HepG2 (cell line): ENCODE measurements around the gene USP36. TPM values are rescaled to one million over a fixed set of nuclear protein-coding genes. Genes with fewer than 3 reads are reported as not detected.

ENCODE experiments used
- ASH2L ChIP-seq: fragments of 300-600, 200-600 bp; sonication (generic); IDR thresholded peaks from 2 replicates; pipeline ENCODE4 v1.7.0; 2017; ENCODE audit warnings: low read depth, mild to moderate bottlenecking, moderate library complexity, mixed read lengths, low read length; ENCODE audit not compliant: insufficient read length
- HDAC2 ChIP-seq: sonication (generic); formaldehyde crosslinking; IDR thresholded peaks from 2 replicates; pipeline ENCODE4 v1.4.0; 2020; ENCODE audit warnings: missing genetic modification reagents
- HOXA3 ChIP-seq: sonication (generic); formaldehyde crosslinking; IDR thresholded peaks from 2 replicates; pipeline ENCODE4 v1.5.0; 2020; ENCODE audit warnings: missing genetic modification reagents
- KMT2B ChIP-seq: IDR thresholded peaks from 2 replicates; pipeline ENCODE4 v1.6.1; 2016; ENCODE audit warnings: missing genetic modification reagents, missing compliant biosample characterization
- NCOA5 ChIP-seq: sonication (generic); formaldehyde crosslinking; IDR thresholded peaks from 2 replicates; pipeline ENCODE4 v1.4.0; 2020; ENCODE audit warnings: missing genetic modification reagents
- NFKB2 ChIP-seq: sonication (generic); formaldehyde crosslinking; IDR thresholded peaks from 2 replicates; pipeline ENCODE4 v1.4.0; 2020; ENCODE audit warnings: missing genetic modification reagents, borderline replicate concordance
- SMAD9 ChIP-seq: sonication (generic); formaldehyde crosslinking; IDR thresholded peaks from 2 replicates; pipeline ENCODE4 v1.5.1; 2020; ENCODE audit warnings: mild to moderate bottlenecking, missing genetic modification reagents
- TRIM24 ChIP-seq: sonication (generic); formaldehyde crosslinking; IDR thresholded peaks from 2 replicates; pipeline ENCODE4 v1.8.0; 2022; ENCODE audit warnings: mild to moderate bottlenecking, missing genetic modification reagents
- ZBTB21 ChIP-seq: sonication (generic); formaldehyde crosslinking; IDR thresholded peaks from 2 replicates; pipeline ENCODE4 v1.4.0; 2020; ENCODE audit warnings: missing genetic modification reagents
- ZBTB42 ChIP-seq: sonication (generic); formaldehyde crosslinking; IDR thresholded peaks from 2 replicates; pipeline ENCODE4 v1.5.0; 2020; ENCODE audit warnings: mild to moderate bottlenecking, missing genetic modification reagents
- ZFP82 ChIP-seq: sonication (generic); formaldehyde crosslinking; IDR thresholded peaks from 2 replicates; pipeline ENCODE4 v1.5.1; 2020; ENCODE audit warnings: mild to moderate bottlenecking, missing genetic modification reagents, borderline replicate concordance
- ZMYM2 ChIP-seq: sonication (generic); formaldehyde crosslinking; IDR thresholded peaks from 2 replicates; pipeline ENCODE4 v1.8.0; 2022; ENCODE audit warnings: mild to moderate bottlenecking, missing genetic modification reagents
- ZNF101 ChIP-seq: sonication (generic); formaldehyde crosslinking; IDR thresholded peaks from 2 replicates; pipeline ENCODE4 v1.4.0; 2020; ENCODE audit warnings: mild to moderate bottlenecking, low read depth, missing genetic modification reagents, borderline replicate concordance
- ZNF263 ChIP-seq: sonication (generic); formaldehyde crosslinking; IDR thresholded peaks from 2 replicates; pipeline ENCODE4 v1.4.0; 2020; ENCODE audit warnings: missing genetic modification reagents
- ZNF264 ChIP-seq: sonication (generic); formaldehyde crosslinking; IDR thresholded peaks from 2 replicates; pipeline ENCODE4 v1.4.0; 2020; ENCODE audit warnings: missing genetic modification reagents
- ZNF350 ChIP-seq: sonication (generic); formaldehyde crosslinking; IDR thresholded peaks from 2 replicates; pipeline ENCODE4 v1.4.0; 2020; ENCODE audit warnings: mild to moderate bottlenecking, low read depth, missing genetic modification reagents, borderline replicate concordance
- ZNF441 ChIP-seq: sonication (generic); formaldehyde crosslinking; IDR thresholded peaks from 2 replicates; pipeline ENCODE4 v1.7.0; 2021; ENCODE audit warnings: missing genetic modification reagents, borderline replicate concordance
- ZNF7 ChIP-seq: IDR thresholded peaks from 2 replicates; pipeline ENCODE4 v1.6.1; 2016; ENCODE audit warnings: missing biosample characterization, missing genetic modification reagents
- ZNF776 ChIP-seq: sonication (generic); formaldehyde crosslinking; IDR thresholded peaks from 2 replicates; pipeline ENCODE4 v1.4.0; 2020; ENCODE audit warnings: mild to moderate bottlenecking, missing genetic modification reagents
- polyA plus RNA-seq, 8 experiments: library from polyadenylated mRNA; depleted of rRNA in 3 of 8; stranded (reverse) in 7 of 8; unstranded in 1 of 8; fragments of >200 nt; fragmentation: Illumina TruSeq in 4 of 8; extraction: Trizol in 4 of 8; gene quantifications; 2 replicates each; pipeline versions ENCODE4 v1.2.1 to v1.2.3, GENCODE V29; 2011 to 2016; ENCODE audit warnings: low read depth in 4 of 8, missing spikeins in 1 of 8, mixed read lengths in 1 of 8; ENCODE audit not compliant: insufficient read depth in 1 of 8
- total RNA-seq, 5 experiments: library from RNA; depleted of rRNA; stranded (reverse); fragments of >200 nt; fragmentation: Illumina TruSeq; extraction: Trizol; gene quantifications; 2 replicates each; pipeline ENCODE4 v1.2.3, GENCODE V29; 2016; ENCODE audit warnings: low read depth in 1 of 5
- TF ChIP-seq, protein P1 (sequence below): sonication (generic); formaldehyde crosslinking; IDR thresholded peaks from 2 replicates; pipeline ENCODE4 v1.4.0; 2020; ENCODE audit warnings: missing genetic modification reagents
- TF ChIP-seq, protein P2 (sequence below): sonication (generic); formaldehyde crosslinking; IDR thresholded peaks from 2 replicates; pipeline ENCODE4 v1.4.0; 2020; ENCODE audit warnings: missing genetic modification reagents, borderline replicate concordance
- TF ChIP-seq, protein P3 (sequence below): sonication (generic); formaldehyde crosslinking; IDR thresholded peaks from 2 replicates; pipeline ENCODE4 v1.4.0; 2020; ENCODE audit warnings: missing genetic modification reagents
- TF ChIP-seq, protein P4 (sequence below): sonication (generic); formaldehyde crosslinking; IDR thresholded peaks from 2 replicates; pipeline ENCODE4 v1.4.0; 2020; ENCODE audit warnings: missing genetic modification reagents, borderline replicate concordance

The USP36 gene
- total and polyA plus RNA-seq, 2 of the 13 experiments (the other 11 are each of a cell fraction or from before 2014, with no cell fraction given) = 29.6 to 45.9 TPM

DNA sequence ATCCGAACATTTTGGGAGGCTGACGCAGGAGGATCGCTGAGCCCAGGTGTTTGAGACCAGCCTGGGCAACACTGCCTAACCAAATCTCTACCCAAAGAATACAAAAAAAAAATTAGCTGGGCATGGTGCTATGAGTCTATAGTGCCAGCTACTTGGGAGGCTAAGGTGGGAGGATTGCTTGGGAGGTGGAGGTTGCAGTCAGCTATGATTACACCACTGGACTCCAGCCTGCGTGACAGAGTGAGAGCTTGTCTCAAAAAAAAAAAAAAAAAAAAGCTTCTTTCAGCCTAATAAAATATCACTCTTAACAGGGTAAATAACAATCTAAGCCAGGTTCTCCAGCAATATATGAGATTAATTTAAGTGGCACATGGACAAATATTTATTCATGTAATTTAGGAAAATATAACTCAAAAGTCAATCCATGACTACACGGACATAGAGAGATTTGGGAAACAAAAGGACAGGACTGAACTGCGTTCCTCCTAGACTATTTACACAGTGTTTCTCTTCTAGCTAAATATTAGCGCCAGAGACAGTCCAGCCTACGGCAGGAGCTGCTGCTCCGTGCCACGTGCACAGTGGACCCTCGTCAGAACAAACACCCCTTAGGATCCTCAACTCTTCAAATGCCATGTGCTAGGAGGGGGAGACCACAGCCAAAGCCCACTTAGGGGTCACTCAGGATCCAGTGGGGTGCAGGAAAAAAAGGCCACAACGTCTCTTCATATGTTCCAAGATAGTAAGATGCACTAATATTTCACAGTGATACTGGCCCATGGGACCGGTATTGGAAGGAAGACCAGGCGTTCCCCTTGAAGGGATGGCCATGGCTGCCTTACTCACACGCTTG lies 8.7 kb downstream of the USP36 start (continued):
- no peak for TF ChIP-seq ZNF101
- no peak; the same call in 1 of the 2 replicates for TF ChIP-seq ZNF441 (CRISPR knock-in tag)
- TF ChIP-seq ZMYM2 (CRISPR knock-in tag) = no peak
- no peak for TF ChIP-seq SMAD9
- TF ChIP-seq ZBTB42 = no peak
- TF ChIP-seq, protein P1, sequence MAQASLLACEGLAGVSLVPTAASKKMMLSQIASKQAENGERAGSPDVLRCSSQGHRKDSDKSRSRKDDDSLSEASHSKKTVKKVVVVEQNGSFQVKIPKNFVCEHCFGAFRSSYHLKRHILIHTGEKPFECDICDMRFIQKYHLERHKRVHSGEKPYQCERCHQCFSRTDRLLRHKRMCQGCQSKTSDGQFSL (CRISPR knock-in tag) = no peak
- no peak for TF ChIP-seq ZFP82 (CRISPR knock-in tag)
- TF ChIP-seq, protein P2, sequence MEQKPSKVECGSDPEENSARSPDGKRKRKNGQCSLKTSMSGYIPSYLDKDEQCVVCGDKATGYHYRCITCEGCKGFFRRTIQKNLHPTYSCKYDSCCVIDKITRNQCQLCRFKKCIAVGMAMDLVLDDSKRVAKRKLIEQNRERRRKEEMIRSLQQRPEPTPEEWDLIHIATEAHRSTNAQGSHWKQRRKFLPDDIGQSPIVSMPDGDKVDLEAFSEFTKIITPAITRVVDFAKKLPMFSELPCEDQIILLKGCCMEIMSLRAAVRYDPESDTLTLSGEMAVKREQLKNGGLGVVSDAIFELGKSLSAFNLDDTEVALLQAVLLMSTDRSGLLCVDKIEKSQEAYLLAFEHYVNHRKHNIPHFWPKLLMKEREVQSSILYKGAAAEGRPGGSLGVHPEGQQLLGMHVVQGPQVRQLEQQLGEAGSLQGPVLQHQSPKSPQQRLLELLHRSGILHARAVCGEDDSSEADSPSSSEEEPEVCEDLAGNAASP (CRISPR knock-in tag) = peak; percentile 43; the same call in 1 of the 2 replicates
- peak; percentile 71 for TF ChIP-seq ASH2L
- no peak for TF ChIP-seq TRIM24 (CRISPR knock-in tag)
- no peak for TF ChIP-seq ZNF7 (CRISPR knock-in tag)
- TF ChIP-seq ZNF263 = peak; percentile 13; the same call in 1 of the 2 replicates
- peak; percentile 72; the same call in 1 of the 2 replicates for TF ChIP-seq NFKB2 (CRISPR knock-in tag)
- TF ChIP-seq ZBTB21 (CRISPR knock-in tag) = no peak
- TF ChIP-seq HOXA3 (CRISPR knock-in tag) = peak; percentile 88
- TF ChIP-seq ZNF350 (CRISPR knock-in tag) = peak; percentile 57; the same call in 1 of the 2 replicates
- no peak for TF ChIP-seq NCOA5 (CRISPR knock-in tag)
- TF ChIP-seq ZNF776 (CRISPR knock-in tag) = no peak
- peak; percentile 77; the same call in 1 of the 2 replicates for TF ChIP-seq HDAC2 (CRISPR knock-in tag)
- TF ChIP-seq, protein P3, sequence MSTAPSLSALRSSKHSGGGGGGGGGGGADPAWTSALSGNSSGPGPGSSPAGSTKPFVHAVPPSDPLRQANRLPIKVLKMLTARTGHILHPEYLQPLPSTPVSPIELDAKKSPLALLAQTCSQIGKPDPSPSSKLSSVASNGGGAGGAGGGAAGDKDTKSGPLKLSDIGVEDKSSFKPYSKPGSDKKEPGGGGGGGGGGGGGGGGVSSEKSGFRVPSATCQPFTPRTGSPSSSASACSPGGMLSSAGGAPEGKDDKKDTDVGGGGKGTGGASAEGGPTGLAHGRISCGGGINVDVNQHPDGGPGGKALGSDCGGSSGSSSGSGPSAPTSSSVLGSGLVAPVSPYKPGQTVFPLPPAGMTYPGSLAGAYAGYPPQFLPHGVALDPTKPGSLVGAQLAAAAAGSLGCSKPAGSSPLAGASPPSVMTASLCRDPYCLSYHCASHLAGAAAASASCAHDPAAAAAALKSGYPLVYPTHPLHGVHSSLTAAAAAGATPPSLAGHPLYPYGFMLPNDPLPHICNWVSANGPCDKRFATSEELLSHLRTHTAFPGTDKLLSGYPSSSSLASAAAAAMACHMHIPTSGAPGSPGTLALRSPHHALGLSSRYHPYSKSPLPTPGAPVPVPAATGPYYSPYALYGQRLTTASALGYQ (CRISPR knock-in tag) = no peak
- no peak; the same call in 1 of the 2 replicates for TF ChIP-seq ZNF264 (CRISPR knock-in tag)
- TF ChIP-seq, protein P4, sequence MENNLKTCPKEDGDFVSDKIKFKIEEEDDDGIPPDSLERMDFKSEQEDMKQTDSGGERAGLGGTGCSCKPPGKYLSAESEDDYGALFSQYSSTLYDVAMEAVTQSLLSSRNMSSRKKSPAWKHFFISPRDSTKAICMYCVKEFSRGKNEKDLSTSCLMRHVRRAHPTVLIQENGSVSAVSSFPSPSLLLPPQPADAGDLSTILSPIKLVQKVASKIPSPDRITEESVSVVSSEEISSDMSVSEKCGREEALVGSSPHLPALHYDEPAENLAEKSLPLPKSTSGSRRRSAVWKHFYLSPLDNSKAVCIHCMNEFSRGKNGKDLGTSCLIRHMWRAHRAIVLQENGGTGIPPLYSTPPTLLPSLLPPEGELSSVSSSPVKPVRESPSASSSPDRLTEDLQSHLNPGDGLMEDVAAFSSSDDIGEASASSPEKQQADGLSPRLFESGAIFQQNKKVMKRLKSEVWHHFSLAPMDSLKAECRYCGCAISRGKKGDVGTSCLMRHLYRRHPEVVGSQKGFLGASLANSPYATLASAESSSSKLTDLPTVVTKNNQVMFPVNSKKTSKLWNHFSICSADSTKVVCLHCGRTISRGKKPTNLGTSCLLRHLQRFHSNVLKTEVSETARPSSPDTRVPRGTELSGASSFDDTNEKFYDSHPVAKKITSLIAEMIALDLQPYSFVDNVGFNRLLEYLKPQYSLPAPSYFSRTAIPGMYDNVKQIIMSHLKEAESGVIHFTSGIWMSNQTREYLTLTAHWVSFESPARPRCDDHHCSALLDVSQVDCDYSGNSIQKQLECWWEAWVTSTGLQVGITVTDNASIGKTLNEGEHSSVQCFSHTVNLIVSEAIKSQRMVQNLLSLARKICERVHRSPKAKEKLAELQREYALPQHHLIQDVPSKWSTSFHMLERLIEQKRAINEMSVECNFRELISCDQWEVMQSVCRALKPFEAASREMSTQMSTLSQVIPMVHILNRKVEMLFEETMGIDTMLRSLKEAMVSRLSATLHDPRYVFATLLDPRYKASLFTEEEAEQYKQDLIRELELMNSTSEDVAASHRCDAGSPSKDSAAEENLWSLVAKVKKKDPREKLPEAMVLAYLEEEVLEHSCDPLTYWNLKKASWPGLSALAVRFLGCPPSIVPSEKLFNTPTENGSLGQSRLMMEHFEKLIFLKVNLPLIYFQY (CRISPR knock-in tag) = peak; percentile 18; the same call in 1 of the 2 replicates
- TF ChIP-seq KMT2B (CRISPR knock-in tag) = 0 out of 2 replicates have a peak, but pooled peaks have one; percentile 25
